MM.1S (cell line): ENCODE measurements around the gene KLHL15.

ENCODE experiments used
- DNase-seq: peaks from one replicate; pipeline ENCODE4 v3.0.0-alpha.2; 2015
- H2AFZ ChIP-seq: fragments of 300-600 bp; sonication (generic); 2 replicates; pipeline ENCODE4 v1.6.0; 2016; ENCODE audit warnings: antibody characterized with exemption, low read length
- H3F3A ChIP-seq: fragments of 300-600 bp; sonication (generic); 2 replicates; pipeline ENCODE4 v1.6.1; 2016; ENCODE audit warnings: mild to moderate bottlenecking, antibody characterized with exemption, low read length, moderate library complexity, mixed read lengths; ENCODE audit not compliant: insufficient read depth
- H3K27ac ChIP-seq: fragments of 300-600 bp; sonication (generic); 2 replicates; pipeline ENCODE4 v1.5.1; 2016; ENCODE audit warnings: mild to moderate bottlenecking, low read length
- H3K27me3 ChIP-seq: fragments of 300-600 bp; sonication (generic); replicated peaks from 2 replicates; pipeline ENCODE4 v1.6.0; 2016; ENCODE audit warnings: low read length; ENCODE audit not compliant: insufficient read depth
- H3K36me3 ChIP-seq: fragments of 300-600 bp; sonication (generic); replicated peaks from 2 replicates; pipeline ENCODE4 v1.6.1; 2016; ENCODE audit warnings: mild to moderate bottlenecking, low read length, mixed read lengths; ENCODE audit not compliant: insufficient read depth
- H3K4me1 ChIP-seq: fragments of 300-600 bp; sonication (generic); 2 replicates; pipeline ENCODE4 v1.6.1; 2016; ENCODE audit warnings: low read length, mixed read lengths
- H3K4me2 ChIP-seq: fragments of 300-600 bp; sonication (generic); 2 replicates; pipeline ENCODE4 v1.6.0; 2016; ENCODE audit warnings: low read depth, low read length
- H3K4me3 ChIP-seq: fragments of 300-600 bp; sonication (generic); 2 replicates; pipeline ENCODE4 v1.5.1; 2016; ENCODE audit warnings: low read length, mixed read lengths
- H3K79me2 ChIP-seq: fragments of 300-600 bp; sonication (generic); 2 replicates; pipeline ENCODE4 v1.6.1; 2016; ENCODE audit warnings: mixed run types, low read length, mixed read lengths
- H3K9ac ChIP-seq: fragments of 300-600 bp; sonication (generic); 2 replicates; pipeline ENCODE4 v1.6.1; 2016; ENCODE audit warnings: low read length, mixed read lengths
- H3K9me2 ChIP-seq: fragments of 300-600 bp; sonication (generic); replicated peaks from 2 replicates; pipeline ENCODE4 v1.6.1; 2016; ENCODE audit warnings: mild to moderate bottlenecking, low read length, mixed read lengths; ENCODE audit not compliant: insufficient read depth
- H3K9me3 ChIP-seq: fragments of 300-600 bp; sonication (generic); replicated peaks from 2 replicates; pipeline ENCODE4 v1.6.1; 2016; ENCODE audit warnings: mild to moderate bottlenecking, low read length, mixed read lengths; ENCODE audit not compliant: insufficient read depth
- H4K20me1 ChIP-seq: fragments of 300-600 bp; sonication (generic); 2 replicates; pipeline ENCODE4 v1.6.1; 2016; ENCODE audit warnings: mild to moderate bottlenecking, low read length, moderate library complexity, mixed read lengths; ENCODE audit not compliant: insufficient read depth
- EZH2 ChIP-seq: fragments of 300-600 bp; sonication (generic); optimal IDR thresholded peaks from 2 replicates; pipeline ENCODE3; 2017; ENCODE audit warnings: low read depth, mild to moderate bottlenecking, antibody characterized with exemption, low read length, mixed read lengths
- EZH2phosphoT487 ChIP-seq: fragments of 300-600 bp; sonication (generic); IDR thresholded peaks from 2 replicates; pipeline ENCODE4 v1.6.1; 2018; ENCODE audit warnings: antibody characterized with exemption, low read length
- TF ChIP-seq, protein P1 (sequence below): fragments of 300-600 bp; sonication (generic); IDR thresholded peaks from 2 replicates; pipeline ENCODE4 v1.5.1; 2016; ENCODE audit warnings: antibody characterized with exemption, low read length, mixed read lengths

The KLHL15 gene

DNA sequence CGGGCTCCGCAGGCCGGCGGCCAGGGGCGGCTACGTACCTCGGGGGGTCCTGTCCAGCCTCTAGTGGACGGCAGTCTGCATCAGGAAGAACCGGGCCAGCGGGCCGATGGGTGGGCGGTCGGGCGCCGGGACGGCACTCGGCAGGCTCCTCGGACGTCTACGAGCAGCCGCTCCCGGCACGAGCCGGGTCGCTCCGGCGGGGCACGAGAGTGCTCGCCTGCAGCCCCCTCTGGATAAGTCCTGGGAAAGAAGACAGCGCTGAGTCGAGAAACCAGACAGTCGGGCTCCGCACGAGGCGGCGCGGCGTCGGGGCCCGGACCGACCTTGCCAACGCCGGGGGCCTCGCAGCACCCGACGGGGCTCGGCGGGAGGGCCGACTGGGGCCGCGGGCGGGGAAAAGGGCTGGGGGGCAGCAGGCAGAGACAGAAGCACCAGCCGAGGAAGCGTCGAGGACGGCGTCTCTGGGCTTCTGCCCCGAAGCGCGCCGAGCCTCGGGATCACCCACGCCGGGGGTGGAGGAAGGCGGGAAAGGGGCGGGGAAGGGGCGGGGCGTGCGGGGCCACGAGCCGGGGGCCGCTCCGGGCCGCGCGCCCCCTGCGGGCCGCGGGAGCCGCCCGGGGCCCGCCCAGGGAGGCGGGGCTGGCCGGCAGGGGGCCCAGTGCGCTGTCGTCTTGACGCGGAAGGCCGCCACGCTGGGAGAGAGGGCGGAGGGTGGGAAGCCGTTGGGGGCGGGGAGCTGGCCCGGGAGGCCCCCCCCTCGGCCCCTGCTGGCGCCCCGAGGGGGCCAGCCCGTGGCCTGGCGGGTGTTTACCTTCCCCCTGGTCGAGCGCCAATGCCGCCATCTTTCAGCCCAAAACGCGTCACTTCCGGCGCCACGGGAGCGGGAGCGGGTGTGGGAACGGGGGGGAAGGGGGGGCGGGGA, 1.9 kb downstream of the KLHL15 start:
- no peaks in the 10 kb centered on the region for H3K27me3 ChIP-seq
- DNase-seq = peak; percentile 76
- TF ChIP-seq, protein P1, sequence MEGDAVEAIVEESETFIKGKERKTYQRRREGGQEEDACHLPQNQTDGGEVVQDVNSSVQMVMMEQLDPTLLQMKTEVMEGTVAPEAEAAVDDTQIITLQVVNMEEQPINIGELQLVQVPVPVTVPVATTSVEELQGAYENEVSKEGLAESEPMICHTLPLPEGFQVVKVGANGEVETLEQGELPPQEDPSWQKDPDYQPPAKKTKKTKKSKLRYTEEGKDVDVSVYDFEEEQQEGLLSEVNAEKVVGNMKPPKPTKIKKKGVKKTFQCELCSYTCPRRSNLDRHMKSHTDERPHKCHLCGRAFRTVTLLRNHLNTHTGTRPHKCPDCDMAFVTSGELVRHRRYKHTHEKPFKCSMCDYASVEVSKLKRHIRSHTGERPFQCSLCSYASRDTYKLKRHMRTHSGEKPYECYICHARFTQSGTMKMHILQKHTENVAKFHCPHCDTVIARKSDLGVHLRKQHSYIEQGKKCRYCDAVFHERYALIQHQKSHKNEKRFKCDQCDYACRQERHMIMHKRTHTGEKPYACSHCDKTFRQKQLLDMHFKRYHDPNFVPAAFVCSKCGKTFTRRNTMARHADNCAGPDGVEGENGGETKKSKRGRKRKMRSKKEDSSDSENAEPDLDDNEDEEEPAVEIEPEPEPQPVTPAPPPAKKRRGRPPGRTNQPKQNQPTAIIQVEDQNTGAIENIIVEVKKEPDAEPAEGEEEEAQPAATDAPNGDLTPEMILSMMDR = no peak
- TF ChIP-seq EZH2 (no peak), EZH2phosphoT487 (no peak)
- H3K36me3 ChIP-seq = no peaks in the 10 kb centered on the region
- H2AFZ ChIP-seq = 0 out of 2 replicates have a peak overlapping the region, but pooled peaks have one; percentile 53
- peak overlapping the region; percentile 82 for H3K4me3 ChIP-seq
- H3K9ac ChIP-seq = peak overlapping the region; percentile 87
- peak overlapping the region; percentile 53; the same call in 1 of the 2 replicates for H3K27ac ChIP-seq
- H3K9me3 ChIP-seq = no peaks in the 10 kb centered on the region
- peak overlapping the region; percentile 53; the same call in 1 of the 2 replicates for H3K4me2 ChIP-seq
- no peaks in the 10 kb centered on the region for H3K9me2 ChIP-seq
- no peaks in the 10 kb centered on the region for H4K20me1 ChIP-seq
- H3K79me2 ChIP-seq = peaks cover 44% of the 10 kb centered on the region
- H3K4me1 ChIP-seq = no peaks in the 10 kb centered on the region
- H3F3A ChIP-seq = no peaks in the 10 kb centered on the region

DNA sequence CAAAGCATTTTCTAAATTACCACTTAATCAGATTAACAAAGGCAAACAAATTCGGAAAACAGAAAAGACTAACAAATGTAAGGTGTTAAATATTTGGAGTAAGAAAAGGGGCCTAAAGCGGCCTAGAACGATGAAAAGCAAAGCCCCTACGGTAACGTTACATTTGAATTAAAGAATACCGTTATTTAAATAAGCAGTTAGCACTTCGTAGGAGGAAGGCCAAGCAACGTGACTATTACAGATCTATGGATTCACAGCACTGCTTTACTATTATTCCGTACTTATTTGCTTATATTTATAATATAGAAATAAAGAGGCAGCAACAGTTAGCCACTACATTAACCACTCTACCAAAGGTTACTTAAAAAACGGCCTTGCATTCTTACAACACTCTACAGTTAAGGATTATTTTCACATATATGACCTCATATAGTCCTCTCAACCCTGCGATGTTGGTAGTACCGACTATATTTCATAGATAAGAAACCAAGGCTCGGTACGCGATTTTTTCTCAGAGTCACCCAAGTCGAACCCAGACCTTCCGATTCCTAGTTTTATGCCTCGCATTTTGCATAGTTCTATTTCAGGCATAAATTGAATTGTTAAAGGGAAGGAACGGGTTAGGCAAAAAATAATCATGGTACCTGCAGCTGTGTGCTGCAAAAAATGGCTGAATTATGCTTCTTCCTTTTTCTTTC, 2.9 kb downstream of the KLHL15 start:
- Histone ChIP-seq H2AFZ (no peak overlapping the region), H3K36me3 (no peaks in the 10 kb centered on the region), H3K9me3 (no peaks in the 10 kb centered on the region), H3F3A (no peaks in the 10 kb centered on the region), H3K79me2 (peaks cover 50% of the 10 kb centered on the region), H3K9ac (peak overlapping the region; percentile 79), H3K4me3 (peak overlapping the region; percentile 82), H3K27ac (peak overlapping the region; percentile 53; the same call in 1 of the 2 replicates), H3K9me2 (no peaks in the 10 kb centered on the region), H3K4me1 (no peaks in the 10 kb centered on the region), H3K27me3 (no peaks in the 10 kb centered on the region), H3K4me2 (peak overlapping the region; percentile 53), H4K20me1 (no peaks in the 10 kb centered on the region)
- TF ChIP-seq EZH2phosphoT487 = no peak
- no peak for TF ChIP-seq EZH2
- TF ChIP-seq, protein P1 = no peak
- peak; percentile 15 for DNase-seq

DNA sequence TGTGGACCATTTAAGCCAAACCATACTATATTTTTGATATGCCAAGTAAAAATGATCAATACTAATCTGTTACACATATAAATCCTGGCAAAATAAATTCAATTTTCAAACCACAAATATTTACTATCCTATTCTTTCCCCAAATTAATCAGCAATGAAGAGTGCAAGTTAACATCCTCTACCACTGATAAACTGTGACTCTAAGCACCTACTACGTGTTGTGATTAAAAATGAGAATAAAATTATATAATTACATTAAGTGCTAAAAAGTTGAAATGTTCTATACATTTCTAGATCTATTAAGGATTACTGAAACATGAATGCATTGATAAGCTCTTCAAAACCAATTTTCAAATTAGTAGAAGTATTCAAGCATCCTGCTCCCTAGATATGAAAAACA, 3.4 kb downstream of the KLHL15 start:
- H3K9me2 ChIP-seq = no peaks in the 10 kb centered on the region
- no peaks in the 10 kb centered on the region for H3K4me1 ChIP-seq
- H3K36me3 ChIP-seq = no peaks in the 10 kb centered on the region
- no peak overlapping the region for H3K27ac ChIP-seq
- H2AFZ ChIP-seq = no peak overlapping the region
- TF ChIP-seq, protein P1 = no peak
- TF ChIP-seq EZH2 = no peak
- no peak for TF ChIP-seq EZH2phosphoT487
- peak overlapping the region; percentile 53 for H3K4me2 ChIP-seq
- peaks cover 53% of the 10 kb centered on the region for H3K79me2 ChIP-seq
- H3K27me3 ChIP-seq = no peaks in the 10 kb centered on the region
- H4K20me1 ChIP-seq = no peaks in the 10 kb centered on the region
- peak overlapping the region; percentile 82 for H3K4me3 ChIP-seq
- H3K9me3 ChIP-seq = no peaks in the 10 kb centered on the region
- H3F3A ChIP-seq = no peaks in the 10 kb centered on the region
- peak overlapping the region; percentile 79; the same call in 1 of the 2 replicates for H3K9ac ChIP-seq
- DNase-seq = no peak
